PC-3 (cell line): ENCODE data around the gene HEXD. TPM values are rescaled to one million over a fixed set of nuclear protein-coding genes. Genes with fewer than 3 reads are reported as not detected.

ENCODE experiments used
- total RNA-seq: library from RNA; depleted of rRNA; stranded (reverse); fragments of >200 nt; gene quantifications from 2 replicates; pipeline ENCODE4 v1.2.3, GENCODE V29; 2014; rRNA removed

The HEXD gene
- total RNA-seq, 1 experiment from 2014 or later, result 12.7 TPM

Other genes with a start within 250 kb of the HEXD start
- gene CCDC57, start 205.5 kb upstream of the HEXD start, total RNA-seq, result 35.0 and 36.6 TPM in 2 replicates
- 286 and 447 TPM in 2 replicates for gene SLC16A3, start 189.3 kb upstream of the HEXD start, total RNA-seq
- 58.6 and 73.5 TPM in 2 replicates for gene CSNK1D, start 144.6 kb upstream of the HEXD start, total RNA-seq
- gene CD7, start 100.7 kb upstream of the HEXD start, total RNA-seq, result 0.15 and 0.98 TPM in 2 replicates
- 56.0 and 61.7 TPM in 2 replicates for gene SECTM1, start 84.6 kb upstream of the HEXD start, total RNA-seq
- 0.46 and 1.2 TPM in 2 replicates for gene TEX19, start 59.1 kb upstream of the HEXD start, total RNA-seq
- gene UTS2R, start 46.6 kb upstream of the HEXD start, total RNA-seq, result not detected in 2 replicates
- 56.1 and 79.2 TPM in 2 replicates for gene OGFOD3, start 239 bp downstream of the HEXD start, total RNA-seq
- 63.6 and 77.2 TPM in 2 replicates for gene CYBC1, start 32.4 kb downstream of the HEXD start, total RNA-seq
- 59.5 and 64.6 TPM in 2 replicates for gene NARF, start 40.4 kb downstream of the HEXD start, total RNA-seq
- gene FOXK2, start 101.4 kb downstream of the HEXD start, total RNA-seq, result 60.5 and 71.0 TPM in 2 replicates
- gene WDR45B, start 230.1 kb downstream of the HEXD start, total RNA-seq, result 101 and 110 TPM in 2 replicates